DMS153 (cell line): ENCODE data around the gene ATM.
"Not testable (repeated sequence)": the region's sequence is repeated elsewhere in the genome, so short reads cannot be mapped to it uniquely, and the experiment has no call there.

ENCODE experiments used
- DNase-seq: peaks from one replicate; lab custom pipeline; 2025; lab: John Stamatoyannopoulos, UW

Gene ATM

GRCh38 chr11:108373505-108373904 is 150.6 kb downstream of the ATM start:
- DNase-seq, result not testable (repeated sequence)

DNA sequence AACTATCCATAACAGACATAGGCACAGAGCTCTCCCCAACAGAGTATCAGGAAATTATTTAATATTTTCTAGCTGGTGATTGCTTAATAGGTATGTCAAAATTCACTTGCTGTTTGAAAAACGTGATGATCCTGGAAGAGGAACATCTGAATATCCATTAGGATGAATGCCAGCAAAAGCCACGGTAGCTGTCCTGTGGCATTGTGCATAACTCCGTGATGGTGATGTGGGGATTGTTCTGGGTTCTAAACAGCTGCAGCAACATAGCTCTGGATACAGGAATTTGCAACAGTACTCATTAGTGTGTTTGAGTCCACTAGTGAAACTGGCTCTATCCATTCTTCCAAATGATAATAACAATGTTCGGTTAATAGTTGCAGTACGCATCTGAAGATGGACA is 165.7 kb downstream of the ATM start:
- no peak for DNase-seq

GRCh38 chr11:108392353-108392752 is 169.5 kb downstream of the ATM start:
- DNase-seq, result no peak

GRCh38 chr11:108393046-108393445 is 170.2 kb downstream of the ATM start:
- no peak for DNase-seq

GRCh38 chr11:108394744-108395284 is 171.9 kb downstream of the ATM start:
- no peak for DNase-seq

DNA sequence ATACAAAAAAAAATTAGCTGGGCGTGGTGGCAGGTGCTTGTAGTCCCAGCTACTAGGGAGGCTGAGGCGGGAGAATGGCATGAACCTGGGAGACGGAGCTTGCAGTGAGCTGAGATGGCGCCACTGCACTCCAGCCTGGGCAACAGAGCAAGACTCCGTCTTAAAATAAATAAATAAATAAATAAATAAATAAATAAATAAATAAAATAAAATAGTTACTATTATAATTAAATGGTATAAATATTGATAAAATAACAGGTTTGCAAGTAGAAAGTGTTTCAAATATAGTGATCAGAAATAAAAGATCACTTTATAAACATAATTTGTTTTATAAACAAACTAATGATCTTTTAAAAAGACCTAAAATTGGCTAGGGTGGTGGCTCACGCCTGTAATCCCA is 173.8 kb downstream of the ATM start:
- not testable (repeated sequence) for DNase-seq

DNA sequence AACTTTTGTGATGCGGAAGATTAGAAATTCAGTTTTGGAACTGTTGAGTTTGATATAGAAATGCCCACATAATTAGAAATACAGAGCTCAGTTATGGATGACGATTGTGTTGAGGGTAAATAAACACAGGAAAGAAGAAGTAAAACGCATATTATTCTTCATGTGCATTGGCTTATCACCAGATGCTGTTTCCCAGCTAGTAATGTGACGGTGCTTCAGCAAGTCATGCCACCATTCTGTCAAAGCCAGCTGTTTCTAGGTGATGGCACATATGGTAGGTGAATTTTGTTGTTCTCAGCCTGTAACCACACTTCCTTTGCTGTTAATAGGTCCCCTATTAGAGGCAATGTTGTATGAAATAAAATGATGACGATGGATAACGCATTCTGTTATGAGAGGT is 175.6 kb downstream of the ATM start:
- DNase-seq, result no peak

- DNase-seq, result no peak
These were observed 179.4 kb downstream of the ATM start for GRCh38 chr11:108402241-108402640.

DNA sequence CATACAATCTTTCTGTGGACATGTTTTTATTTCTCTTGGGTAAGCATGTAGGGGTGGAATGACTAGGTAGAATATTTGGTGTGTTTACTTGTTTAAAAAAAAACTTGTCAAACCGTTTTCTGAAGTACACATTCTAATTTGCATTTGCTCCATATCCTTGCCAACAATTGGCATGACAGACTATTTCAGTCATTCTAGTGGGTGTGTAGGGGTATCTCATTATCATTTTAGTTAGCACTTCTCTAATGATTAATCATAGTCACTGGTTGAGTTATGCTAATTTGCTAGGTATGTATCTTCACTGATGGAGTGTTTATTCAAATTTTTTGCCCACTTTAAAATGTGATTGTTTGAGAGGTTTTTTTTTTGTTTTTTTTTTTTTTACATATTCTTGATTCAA is 180.2 kb downstream of the ATM start:
- DNase-seq, result no peak

DNA sequence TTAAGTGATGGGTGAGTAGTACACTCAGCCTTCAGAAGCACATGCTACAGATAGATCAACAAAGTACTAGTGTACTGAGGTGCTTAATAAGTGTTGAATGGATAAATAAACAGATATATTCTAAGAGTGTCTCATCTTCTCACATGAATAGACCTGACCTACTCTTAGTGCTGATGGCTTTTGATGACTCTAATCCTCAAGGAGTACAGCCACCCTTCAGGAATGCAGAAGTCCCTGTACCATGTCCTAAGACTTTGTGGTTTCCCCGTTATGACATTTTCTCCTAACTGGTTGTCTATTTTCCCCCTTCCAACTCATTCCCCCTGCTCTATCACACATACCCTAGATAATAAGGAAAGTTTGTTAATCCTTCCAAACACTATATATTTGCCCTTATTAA is 182.8 kb downstream of the ATM start:
- no peak for DNase-seq

DNA sequence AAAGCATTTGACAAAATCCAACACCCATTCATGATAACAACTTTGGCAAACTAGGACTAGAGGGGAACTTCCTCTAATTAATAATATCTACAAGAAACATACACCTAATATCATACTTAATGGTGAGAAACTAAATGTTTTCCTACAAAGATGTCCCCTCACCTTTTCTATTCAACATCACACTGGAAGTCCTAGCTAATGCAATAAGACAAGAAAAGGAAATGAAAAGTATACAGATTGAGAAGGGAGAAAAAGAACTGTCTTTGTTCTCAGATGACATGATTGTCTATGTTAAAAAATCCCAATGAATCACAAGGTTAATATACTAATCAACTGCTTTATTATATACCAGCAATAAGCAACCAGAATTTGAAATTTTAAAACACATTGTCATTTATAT is 192.1 kb downstream of the ATM start:
- DNase-seq, result no peak

- not testable (repeated sequence) for DNase-seq
These were observed 194.7 kb downstream of the ATM start for GRCh38 chr11:108417551-108417950.
